SK-N-SH (cell line): Measurements from ENCODE around the gene UCK1.

ENCODE experiments used
- CTCF ChIP-seq: fragments of 200-600 bp; sonication (generic); IDR thresholded peaks from 2 replicates; pipeline ENCODE4 v1.6.1; 2017; ENCODE audit warnings: antibody characterized with exemption, mild to moderate bottlenecking, moderate library complexity
- FOXJ3 ChIP-seq: sonication (generic); formaldehyde crosslinking; IDR thresholded peaks from 2 replicates; pipeline ENCODE4 v1.5.1; 2020; ENCODE audit warnings: mild to moderate bottlenecking, missing genetic modification reagents
- FOXM1 ChIP-seq: IDR thresholded peaks from 2 replicates; pipeline ENCODE4 v1.4.0; 2012; ENCODE audit warnings: low read depth, mild to moderate bottlenecking
- GABPA ChIP-seq: IDR thresholded peaks from 2 replicates; pipeline ENCODE4 v1.4.0; 2012; ENCODE audit warnings: low read depth, mild to moderate bottlenecking
- MXI1 ChIP-seq: IDR thresholded peaks from 2 replicates; pipeline ENCODE4 v1.6.1; 2012; ENCODE audit warnings: mild to moderate bottlenecking, low read depth, low read length, improper control_type of control experiment
- RAD21 ChIP-seq: IDR thresholded peaks from 2 replicates; pipeline ENCODE4 v1.6.1; 2012; ENCODE audit warnings: mild to moderate bottlenecking, low read length
- RCOR1 ChIP-seq: fragments of 150-350 bp; IDR thresholded peaks from 2 replicates; pipeline ENCODE4 v1.6.1; 2017; ENCODE audit warnings: antibody characterized with exemption, low read length
- RXRA ChIP-seq: IDR thresholded peaks from 2 replicates; pipeline ENCODE4 v1.4.0; 2012; ENCODE audit warnings: low read depth, mild to moderate bottlenecking, borderline replicate concordance
- SMC3 ChIP-seq: IDR thresholded peaks from 2 replicates; pipeline ENCODE4 v1.6.1; 2012; ENCODE audit warnings: low read depth, low read length, improper control_type of control experiment
- TAF1 ChIP-seq: IDR thresholded peaks from 2 replicates; pipeline ENCODE4 v1.6.1; 2012; ENCODE audit warnings: low read depth, mild to moderate bottlenecking, low read length, moderate library complexity, borderline replicate concordance
- TF ChIP-seq, protein P1 (sequence below): fragments of 150-350 bp; IDR thresholded peaks from 2 replicates; pipeline ENCODE4 v1.6.1; 2017; ENCODE audit warnings: antibody characterized with exemption, low read length, low read depth, borderline replicate concordance

DNA sequence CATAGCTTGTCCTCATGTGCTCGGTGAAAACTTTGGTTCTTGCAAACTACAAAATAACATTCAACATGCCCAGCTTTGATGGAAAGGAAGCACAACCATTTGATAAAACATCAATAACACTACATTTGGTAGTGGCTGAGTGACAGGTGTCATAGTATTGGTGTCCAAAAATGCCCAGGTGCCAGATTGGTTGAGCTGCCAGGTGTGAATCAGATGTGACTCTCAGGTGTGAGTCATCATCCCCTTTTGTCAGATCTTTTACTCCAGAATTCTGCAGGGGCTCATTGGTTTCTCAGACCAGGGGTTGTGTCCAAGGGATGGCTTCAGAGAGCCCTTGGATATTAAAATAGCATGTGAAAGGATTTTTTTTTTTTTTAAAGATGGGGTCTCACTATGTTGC lies 50.8 kb downstream of the UCK1 start:
- TF ChIP-seq CTCF (no peak), TAF1 (no peak), FOXJ3 (no peak), RAD21 (no peak), GABPA (no peak), MXI1 (no peak), FOXM1 (no peak), SMC3 (no peak), RXRA (no peak), RCOR1 (no peak)
- TF ChIP-seq, protein P1, sequence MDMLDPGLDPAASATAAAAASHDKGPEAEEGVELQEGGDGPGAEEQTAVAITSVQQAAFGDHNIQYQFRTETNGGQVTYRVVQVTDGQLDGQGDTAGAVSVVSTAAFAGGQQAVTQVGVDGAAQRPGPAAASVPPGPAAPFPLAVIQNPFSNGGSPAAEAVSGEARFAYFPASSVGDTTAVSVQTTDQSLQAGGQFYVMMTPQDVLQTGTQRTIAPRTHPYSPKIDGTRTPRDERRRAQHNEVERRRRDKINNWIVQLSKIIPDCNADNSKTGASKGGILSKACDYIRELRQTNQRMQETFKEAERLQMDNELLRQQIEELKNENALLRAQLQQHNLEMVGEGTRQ, result no peak
